ENCODE measurements around the gene HABP4. TPM values are rescaled to one million over a fixed set of nuclear protein-coding genes. Genes with fewer than 3 reads are reported as not detected.

HABP4 gene
- total and polyA plus RNA-seq, 4 donors: 4.7 to 10.2 (median 8.2) TPM

GRCh38 chr9:96435345-96435744, 14.6 kb upstream of the HABP4 start:
- peaks cover 0 to 1% (median 0%) of the 10 kb centered on the region in 5 donors for H3K4me1 ChIP-seq (ENCODE audit: control insufficient read depth in 5 of 5, insufficient read depth in 5 of 5, low read length in 5 of 5)
- H3K36me3 ChIP-seq (ENCODE audit: control insufficient read depth in 4 of 4, insufficient read depth in 4 of 4, low read length in 4 of 4): no peaks in the 10 kb centered on the region
- no peak for DNase-seq
- no peak overlapping the region for H3K4me3 ChIP-seq
- no peaks in the 10 kb centered on the region for H3K27me3 ChIP-seq (ENCODE audit: control insufficient read depth in 3 of 3, insufficient read depth in 3 of 3, low read length in 2 of 3)
- no peak for ATAC-seq (ENCODE audit: insufficient read depth, low FRiP score)
- WGBS, 2 donors: 92 to 94% methylated on average over 4 of the region's 4 CpGs
- no peaks in the 10 kb centered on the region for H3K9me3 ChIP-seq (ENCODE audit: control insufficient read depth in 4 of 4, insufficient read depth in 3 of 4, low read length in 3 of 4)
- no peak overlapping the region for H3K9ac ChIP-seq (ENCODE audit: insufficient read depth in 1 of 2, low read length in 2 of 2)
- no peak overlapping the region for H3K27ac ChIP-seq (ENCODE audit: low read depth in 1 of 2, low read length in 1 of 2)
- TF ChIP-seq CTCF (IDR thresholded peaks at IDR 0.05; ENCODE audit: control extremely low read depth, extremely low read depth): no peak

GRCh38 chr9:96436063-96436455, 13.9 kb upstream of the HABP4 start:
- Histone ChIP-seq H3K4me3 (no peak overlapping the region), H3K36me3 (ENCODE audit: control insufficient read depth in 4 of 4, insufficient read depth in 4 of 4, low read length in 4 of 4) (no peaks in the 10 kb centered on the region), H3K9ac (ENCODE audit: insufficient read depth in 1 of 2, low read length in 2 of 2) (no peak overlapping the region), H3K4me1 (ENCODE audit: control insufficient read depth in 5 of 5, insufficient read depth in 5 of 5, low read length in 5 of 5) (peaks cover 0 to 1% (median 0%) of the 10 kb centered on the region in 5 donors), H3K9me3 (ENCODE audit: control insufficient read depth in 4 of 4, insufficient read depth in 3 of 4, low read length in 3 of 4) (no peaks in the 10 kb centered on the region), H3K27ac (ENCODE audit: low read depth in 1 of 2, low read length in 1 of 2) (no peak overlapping the region), H3K27me3 (ENCODE audit: control insufficient read depth in 3 of 3, insufficient read depth in 3 of 3, low read length in 2 of 3) (no peaks in the 10 kb centered on the region)
- 78 to 88% methylated on average over 2 of the region's 2 CpGs for WGBS, 2 donors
- TF ChIP-seq CTCF (IDR thresholded peaks at IDR 0.05; ENCODE audit: control extremely low read depth, extremely low read depth): no peak
- ATAC-seq (ENCODE audit: insufficient read depth, low FRiP score): no peak
- no peak for DNase-seq

- Histone ChIP-seq H3K27ac (ENCODE audit: low read depth in 1 of 2, low read length in 1 of 2) (no peak overlapping the region), H3K36me3 (ENCODE audit: control insufficient read depth in 4 of 4, insufficient read depth in 4 of 4, low read length in 4 of 4) (no peaks in the 10 kb centered on the region), H3K4me1 (ENCODE audit: control insufficient read depth in 5 of 5, insufficient read depth in 5 of 5, low read length in 5 of 5) (peaks cover 0 to 1% (median 0%) of the 10 kb centered on the region in 5 donors), H3K9me3 (ENCODE audit: control insufficient read depth in 4 of 4, insufficient read depth in 3 of 4, low read length in 3 of 4) (no peaks in the 10 kb centered on the region), H3K4me3 (no peak overlapping the region), H3K27me3 (ENCODE audit: control insufficient read depth in 3 of 3, insufficient read depth in 3 of 3, low read length in 2 of 3) (no peaks in the 10 kb centered on the region), H3K9ac (ENCODE audit: insufficient read depth in 1 of 2, low read length in 2 of 2) (no peak overlapping the region)
- ATAC-seq (ENCODE audit: insufficient read depth, low FRiP score) (no peak), DNase-seq (no peak)
- 85 to 90% methylated on average over 15 of the region's 15 CpGs for WGBS, 2 donors
- TF ChIP-seq CTCF (IDR thresholded peaks at IDR 0.05; ENCODE audit: control extremely low read depth, extremely low read depth): no peak
Measured at GRCh38 chr9:96436456-96437126, 13.4 kb upstream of the HABP4 start.

- H3K4me1 ChIP-seq (ENCODE audit: control insufficient read depth in 5 of 5, insufficient read depth in 5 of 5, low read length in 5 of 5): peaks cover 0 to 1% (median 0%) of the 10 kb centered on the region in 5 donors
- TF ChIP-seq CTCF (IDR thresholded peaks at IDR 0.05; ENCODE audit: control extremely low read depth, extremely low read depth): no peak
- no peaks in the 10 kb centered on the region for H3K36me3 ChIP-seq (ENCODE audit: control insufficient read depth in 4 of 4, insufficient read depth in 4 of 4, low read length in 4 of 4)
- DNase-seq (no peak), ATAC-seq (ENCODE audit: insufficient read depth, low FRiP score) (no peak)
- no peak overlapping the region for H3K9ac ChIP-seq (ENCODE audit: insufficient read depth in 1 of 2, low read length in 2 of 2)
- H3K4me3 ChIP-seq: no peak overlapping the region
- H3K27me3 ChIP-seq (ENCODE audit: control insufficient read depth in 3 of 3, insufficient read depth in 3 of 3, low read length in 2 of 3): no peaks in the 10 kb centered on the region
- no peaks in the 10 kb centered on the region for H3K9me3 ChIP-seq (ENCODE audit: control insufficient read depth in 4 of 4, insufficient read depth in 3 of 4, low read length in 3 of 4)
- no peak overlapping the region for H3K27ac ChIP-seq (ENCODE audit: low read depth in 1 of 2, low read length in 1 of 2)
- 95 to 100% methylated on average over 7 of the region's 7 CpGs for WGBS, 2 donors
Measured at GRCh38 chr9:96437454-96437853, 12.5 kb upstream of the HABP4 start.

All from lung (tissue), 12 donors.